OCI-M2 (cell line): ENCODE data around the gene PPIP5K2.
"Not testable (repeated sequence)": the region's sequence is repeated elsewhere in the genome, so short reads cannot be mapped to it uniquely, and the experiment has no call there.

ENCODE experiments used
- DNase-seq: peaks from one replicate; lab custom pipeline; 2025; ENCODE audit not compliant: unreplicated experiment; lab: John Stamatoyannopoulos, UW

PPIP5K2 gene

GRCh38 chr5:103119765-103120606 lies at the start of gene PPIP5K2, which contains the start of gene GIN1:
TSS of gene PPIP5K2 (plus strand) at chr5:103120301. CDS start at chr5:103129590, 9,289 bp downstream.
TSS of gene GIN1 (minus strand) at chr5:103120138. CDS start at chr5:103108707, 11,431 bp downstream.
- peak; percentile 81 for DNase-seq

- DNase-seq, result not testable (repeated sequence)
These were observed 46.6 kb upstream of the PPIP5K2 start for GRCh38 chr5:103073500-103073899.

- no peak for DNase-seq
These were observed 44.7 kb upstream of the PPIP5K2 start for GRCh38 chr5:103075442-103075841.

- DNase-seq, result no peak
These were observed 40.3 kb upstream of the PPIP5K2 start for GRCh38 chr5:103079796-103080195.

GRCh38 chr5:103086547-103086946 lies 33.6 kb upstream of the PPIP5K2 start:
- no peak for DNase-seq

- no peak for DNase-seq
These were observed 30.8 kb upstream of the PPIP5K2 start for GRCh38 chr5:103089272-103089671.

- DNase-seq, result no peak
These were observed 29.3 kb upstream of the PPIP5K2 start for GRCh38 chr5:103090791-103091190.

- DNase-seq, result no peak
These were observed 27.4 kb upstream of the PPIP5K2 start for GRCh38 chr5:103092676-103093075.

GRCh38 chr5:103093727-103094126 lies 26.4 kb upstream of the PPIP5K2 start:
- DNase-seq, result no peak

- no peak for DNase-seq
These were observed 25.4 kb upstream of the PPIP5K2 start for GRCh38 chr5:103094737-103095136.

GRCh38 chr5:103098993-103099392 lies 21.1 kb upstream of the PPIP5K2 start:
- no peak for DNase-seq

- DNase-seq, result no peak
These were observed 18.9 kb upstream of the PPIP5K2 start for GRCh38 chr5:103101079-103101750.

GRCh38 chr5:103102234-103102633 lies 17.9 kb upstream of the PPIP5K2 start:
- DNase-seq, result no peak

GRCh38 chr5:103108086-103108485 lies 12.0 kb upstream of the PPIP5K2 start:
- no peak for DNase-seq

- no peak for DNase-seq
These were observed 10.8 kb upstream of the PPIP5K2 start for GRCh38 chr5:103109277-103109676.

GRCh38 chr5:103110403-103110802 lies 9.7 kb upstream of the PPIP5K2 start:
- no peak for DNase-seq

GRCh38 chr5:103111468-103111867 lies 8.6 kb upstream of the PPIP5K2 start:
- DNase-seq, result no peak

GRCh38 chr5:103112910-103113309 lies 7.2 kb upstream of the PPIP5K2 start:
- DNase-seq, result no peak

- DNase-seq, result no peak
These were observed 5.7 kb upstream of the PPIP5K2 start for GRCh38 chr5:103114440-103114839.

GRCh38 chr5:103117471-103117991 lies 2.6 kb upstream of the PPIP5K2 start:
- no peak for DNase-seq

- no peak for DNase-seq
These were observed 884 bp upstream of the PPIP5K2 start for GRCh38 chr5:103119070-103119764.
